Upper lobe of left lung (tissue), 6 donors: ENCODE results near the gene CCSER2. TPM values are rescaled to one million over a fixed set of nuclear protein-coding genes. Genes with fewer than 3 reads are reported as not detected.

Experiments
- ATAC-seq, 2 donors: fragments of 200-7000 bp; cut with Tn5 transposase; one replicate each; pipeline ENCODE4 v1.9.1; 2022; ENCODE audit warnings: mild to moderate bottlenecking in 2 of 2, moderate library complexity in 2 of 2; ENCODE audit not compliant: low FRiP score in 2 of 2
- DNase-seq, 2 donors: peaks; one replicate each; pipeline ENCODE4 v3.0.0-alpha.2; 2019 to 2020
- H3K27ac ChIP-seq, 4 donors: fragments of 200-600 bp; sonication (generic); one replicate each; pipeline ENCODE4 v1.5.1; 2016 to 2019
- H3K27me3 ChIP-seq, 4 donors: fragments of 200-600 bp; sonication (generic); one replicate each; pipeline ENCODE4 v1.5.1; 2017 to 2019
- H3K36me3 ChIP-seq, 4 donors: fragments of 200-600 bp; sonication (generic); one replicate each; pipeline ENCODE4 v1.5.1; 2016 to 2019
- H3K4me1 ChIP-seq, 4 donors: fragments of 200-600 bp; sonication (generic); one replicate each; pipeline ENCODE4 v1.5.1; 2018 to 2019
- H3K4me3 ChIP-seq, 4 donors: fragments of 200-600 bp; sonication (generic); one replicate each; pipeline ENCODE4 v1.5.1; 2017 to 2019; ENCODE audit warnings: mild to moderate bottlenecking in 2 of 4, moderate library complexity in 1 of 4
- H3K9me3 ChIP-seq, 4 donors: fragments of 200-600 bp; sonication (generic); one replicate each; pipeline ENCODE4 v1.5.1; 2018 to 2019
- CTCF ChIP-seq, 6 experiments: fragments of 450-650 bp in 4 of 6; fragments of 200-600 bp in 2 of 6; sonication (generic) in 2 of 6; IDR thresholded peaks; one replicate each; pipeline ENCODE4 v1.5.1; 2016 to 2019; ENCODE audit warnings: antibody characterized with exemption in 6 of 6
- EP300 ChIP-seq, 4 donors: sonication (generic); formaldehyde crosslinking; IDR thresholded peaks; one replicate each; pipeline ENCODE4 v1.5.1; 2017; ENCODE audit warnings: antibody characterized with exemption in 4 of 4, control low read depth in 2 of 4
- POLR2A ChIP-seq, 4 donors: fragments of 450-650 bp; IDR thresholded peaks; one replicate each; pipeline ENCODE4 v1.5.1; 2016 to 2017; ENCODE audit warnings: antibody characterized with exemption in 4 of 4, mild to moderate bottlenecking in 2 of 4
- POLR2AphosphoS5 ChIP-seq, 2 donors: sonication (generic); formaldehyde crosslinking; IDR thresholded peaks; one replicate each; pipeline ENCODE4 v1.5.1; 2017; ENCODE audit warnings: antibody characterized with exemption in 2 of 2
- WGBS, 2 donors: methylation state at CpG; one replicate each; pipeline ENCODE4 v1.1.5; 2017 to 2018; 5-methylcytosine and 5-hydroxymethylcytosine counted together
- total RNA-seq, 6 donors: library from RNA; depleted of rRNA in 4 of 6; stranded (reverse); fragments of >200 nt in 4 of 6; gene quantifications; one replicate each; pipeline versions ENCODE4 v1.1.0 to v1.2.1, GENCODE V29; 2016 to 2021
- donor health status: DM: no; HTN: no; CAD: no; lungs with moderate emphysema.
- donor health status: DM: no; HTN: yes; CAD: no; lungs with severe emphysema.

CCSER2 gene
- total RNA-seq, 6 donors from 2014 or later, result 28.7 to 78.9 (median 52.6) TPM

GRCh38 chr10:84392181-84392580, 63.8 kb downstream of the CCSER2 start:
- 63 to 65% methylated on average over 2 of the region's 2 CpGs for WGBS, 2 donors
- TF ChIP-seq POLR2A (IDR thresholded peaks at IDR 0.05) (no peak), EP300 (IDR thresholded peaks at IDR 0.05) (no peak)
- Histone ChIP-seq H3K9me3 (no peaks in the 10 kb centered on the region), H3K4me1 (no peaks in the 10 kb centered on the region), H3K36me3 (peaks cover 0 to 14% (median 0%) of the 10 kb centered on the region in 4 donors), H3K27me3 (no peaks in the 10 kb centered on the region), H3K4me3 (no peak overlapping the region), H3K27ac (no peak overlapping the region)
- DNase-seq (no peak), ATAC-seq (no peak)

GRCh38 chr10:84395581-84395980, 67.2 kb downstream of the CCSER2 start:
- H3K36me3 ChIP-seq, result peaks cover 0 to 4% (median 0%) of the 10 kb centered on the region in 4 donors
- no peaks in the 10 kb centered on the region for H3K9me3 ChIP-seq
- 72 to 90% methylated on average over 2 of the region's 2 CpGs for whole genome bisulfite sequencing, 2 donors
- no peak for ATAC-seq
- DNase-seq, result no peak
- no peak overlapping the region for H3K4me3 ChIP-seq
- no peaks in the 10 kb centered on the region for H3K27me3 ChIP-seq
- H3K27ac ChIP-seq, result no peak overlapping the region
- TF ChIP-seq POLR2A (IDR thresholded peaks at IDR 0.05), result no peak
- TF ChIP-seq POLR2AphosphoS5 (IDR thresholded peaks at IDR 0.05), result no peak
- no peak for TF ChIP-seq CTCF (IDR thresholded peaks at IDR 0.05)
- TF ChIP-seq EP300 (IDR thresholded peaks at IDR 0.05), result no peak
- peaks cover 0 to 19% (median 8%) of the 10 kb centered on the region in 4 donors for H3K4me1 ChIP-seq

- Histone ChIP-seq H3K27ac (peak overlapping the region in 1 of 4 donors; percentile 6), H3K4me3 (no peak overlapping the region), H3K36me3 (no peaks in the 10 kb centered on the region), H3K9me3 (no peaks in the 10 kb centered on the region), H3K27me3 (no peaks in the 10 kb centered on the region), H3K4me1 (peaks cover 0 to 37% (median 17%) of the 10 kb centered on the region in 4 donors)
- no peak for ATAC-seq
- 43 to 54% methylated on average over 2 of the region's 2 CpGs for WGBS, 2 donors
- no peak for TF ChIP-seq POLR2AphosphoS5 (IDR thresholded peaks at IDR 0.05)
- TF ChIP-seq EP300 (IDR thresholded peaks at IDR 0.05), result no peak
- no peak for TF ChIP-seq POLR2A (IDR thresholded peaks at IDR 0.05)
- no peak for TF ChIP-seq CTCF (IDR thresholded peaks at IDR 0.05)
- DNase-seq, result no peak
Measured at GRCh38 chr10:84397735-84398144, 69.4 kb downstream of the CCSER2 start.

- Histone ChIP-seq H3K9me3 (no peaks in the 10 kb centered on the region), H3K36me3 (no peaks in the 10 kb centered on the region)
- ATAC-seq, result peak in 1 of 2 donors; percentile 38
Measured at GRCh38 chr10:84398696-84399095, 70.3 kb downstream of the CCSER2 start.

More at GRCh38 chr10:84398696-84399095, 70.3 kb downstream of the CCSER2 start:
- peak overlapping the region in 1 of 4 donors; percentile 5 for H3K27ac ChIP-seq
- TF ChIP-seq POLR2AphosphoS5 (IDR thresholded peaks at IDR 0.05) (no peak), POLR2A (IDR thresholded peaks at IDR 0.05) (no peak), CTCF (IDR thresholded peaks at IDR 0.05) (no peak), EP300 (IDR thresholded peaks at IDR 0.05) (no peak)
- peaks cover 0 to 37% (median 17%) of the 10 kb centered on the region in 4 donors for H3K4me1 ChIP-seq
- no peak overlapping the region for H3K4me3 ChIP-seq
- DNase-seq, result no peak
- no peaks in the 10 kb centered on the region for H3K27me3 ChIP-seq
